CD14-positive monocyte (primary cell): ENCODE measurements around the gene DDX42. TPM values are rescaled to one million over a fixed set of nuclear protein-coding genes. Genes with fewer than 3 reads are reported as not detected.
A peak's percentile ranks its signal among the peaks of the same experiment; 100 is the strongest.

Experiments used
- DNase-seq, 3 donors: peaks; one replicate each; pipeline ENCODE4 v3.0.0-alpha.2; 2011 to 2022
- H2AFZ ChIP-seq: 2 replicates; pipeline ENCODE4 v1.6.0; 2012; ENCODE audit warnings: mild to moderate bottlenecking, low read depth, low read length, inconsistent platforms; ENCODE audit not compliant: insufficient read depth, poor library complexity, severe bottlenecking
- H3K27ac ChIP-seq, 2 donors: 1 replicate in 1 of 2; 2 replicates in 1 of 2; pipeline ENCODE4 v1.5.1; 2012 to 2013; ENCODE audit warnings: low read length in 2 of 2, control low read depth in 1 of 2, inconsistent platforms in 1 of 2, low read depth in 1 of 2, mild to moderate bottlenecking in 1 of 2
- H3K27me3 ChIP-seq, 2 donors: one replicate each; pipeline versions ENCODE4 v1.6.0 to v1.6.1; 2011 to 2013; ENCODE audit warnings: low read length in 2 of 2; ENCODE audit not compliant: control insufficient read depth in 2 of 2, insufficient read depth in 2 of 2
- H3K36me3 ChIP-seq, 2 donors: replicated peaks in 1 of 2; 1 replicate in 1 of 2; 2 replicates in 1 of 2; pipeline versions ENCODE4 v1.5.1 to v1.6.1; 2012 to 2013; ENCODE audit warnings: low read length in 2 of 2, control low read depth in 1 of 2, inconsistent platforms in 1 of 2, mild to moderate bottlenecking in 1 of 2; ENCODE audit not compliant: insufficient read depth in 2 of 2, control insufficient read depth in 1 of 2
- H3K4me1 ChIP-seq, 2 donors: 1 replicate in 1 of 2; 2 replicates in 1 of 2; pipeline versions ENCODE4 v1.5.1 to v1.6.1; 2012 to 2013; ENCODE audit warnings: low read length in 2 of 2, control low read depth in 1 of 2, inconsistent platforms in 1 of 2, mild to moderate bottlenecking in 1 of 2, moderate library complexity in 1 of 2; ENCODE audit not compliant: insufficient read depth in 2 of 2, control insufficient read depth in 1 of 2
- H3K4me2 ChIP-seq: replicated peaks from 2 replicates; pipeline ENCODE3; 2012; ENCODE audit warnings: low read length, moderate library complexity, mild to moderate bottlenecking; ENCODE audit not compliant: poor library complexity, severe bottlenecking; ENCODE audit errors: extremely low read depth
- H3K4me3 ChIP-seq, 3 experiments: fragments of 200-600 bp in 1 of 3; sonication (generic) in 1 of 3; replicated peaks in 1 of 3; 1 replicate in 2 of 3; 2 replicates in 1 of 3; pipeline ENCODE4 v1.5.1; 2011 to 2013; ENCODE audit warnings: low read length in 3 of 3, mild to moderate bottlenecking in 3 of 3, control low read depth in 2 of 3, low read depth in 2 of 3, inconsistent platforms in 1 of 3, moderate library complexity in 1 of 3
- H3K79me2 ChIP-seq: 2 replicates; pipeline ENCODE4 v1.6.0; 2012; ENCODE audit warnings: mild to moderate bottlenecking, control low read depth, inconsistent platforms, low read length, moderate library complexity; ENCODE audit not compliant: insufficient read depth
- H3K9ac ChIP-seq: 2 replicates; pipeline ENCODE4 v1.6.0; 2017; ENCODE audit warnings: low read length, mild to moderate bottlenecking; ENCODE audit not compliant: insufficient read depth, poor library complexity, severe bottlenecking
- H3K9me3 ChIP-seq, 2 donors: replicated peaks in 1 of 2; 1 replicate in 1 of 2; 2 replicates in 1 of 2; pipeline versions ENCODE4 v1.5.1 to v1.6.1; 2012 to 2013; ENCODE audit warnings: low read length in 2 of 2, control low read depth in 1 of 2; ENCODE audit not compliant: control insufficient read depth in 1 of 2, insufficient read depth in 1 of 2
- H4K20me1 ChIP-seq: 2 replicates; pipeline ENCODE4 v1.6.0; 2012; ENCODE audit warnings: mild to moderate bottlenecking, low read length, control low read depth, moderate library complexity; ENCODE audit not compliant: insufficient read depth
- H3K27ac Mint-ChIP-seq, 7 donors: one replicate each; pipeline ENCODE4 v1.8.0; 2020; ENCODE audit warnings: mild to moderate bottlenecking in 7 of 7, mixed read lengths in 7 of 7, moderate library complexity in 6 of 7, inconsistent platforms in 2 of 7
- H3K27me3 Mint-ChIP-seq, 3 donors: one replicate each; pipeline ENCODE4 v1.8.0; 2021 to 2022; ENCODE audit warnings: low read depth in 3 of 3, mild to moderate bottlenecking in 3 of 3, mixed read lengths in 3 of 3, moderate library complexity in 3 of 3, inconsistent platforms in 1 of 3
- H3K36me3 Mint-ChIP-seq, 2 donors: one replicate each; pipeline ENCODE4 v1.8.0; 2020; ENCODE audit warnings: mixed read lengths in 2 of 2, inconsistent platforms in 1 of 2, mild to moderate bottlenecking in 1 of 2
- H3K4me1 Mint-ChIP-seq: one replicate; pipeline ENCODE4 v1.8.0; 2020; ENCODE audit warnings: mild to moderate bottlenecking, mixed read lengths
- H3K4me3 Mint-ChIP-seq, 2 donors: one replicate each; pipeline ENCODE4 v1.8.0; 2020; ENCODE audit warnings: mild to moderate bottlenecking in 2 of 2, mixed read lengths in 2 of 2, moderate library complexity in 1 of 2
- H3K9me3 Mint-ChIP-seq, 7 donors: one replicate each; pipeline ENCODE4 v1.8.0; 2020 to 2022; ENCODE audit warnings: mixed read lengths in 7 of 7, mild to moderate bottlenecking in 6 of 7, moderate library complexity in 6 of 7, inconsistent platforms in 2 of 7
- WGBS: methylation state at CpG from one replicate; pipeline ENCODE4 v1.1.5; 2013; ENCODE audit warnings: missing lambda C conversion rate; ENCODE audit not compliant: insufficient coverage; 5-methylcytosine and 5-hydroxymethylcytosine counted together
- intact Hi-C, 2 donors: fragments of 100-400 bp; cut with micrococcal nuclease; formaldehyde crosslinking; loops; one replicate each; pipeline versions ENCODE4 v1.15.0 to v1.15.1; 2023
- polyA plus RNA-seq, 3 donors: library from polyadenylated mRNA; depleted of rRNA in 1 of 3; unstranded in 2 of 3; stranded (reverse) in 1 of 3; fragments of 300-500 nt in 2 of 3; fragments of >200 nt in 1 of 3; fragmentation: Illumina TruSeq in 2 of 3; gene quantifications; 1 replicate in 2 of 3; 2 replicates in 1 of 3; pipeline ENCODE4 v1.2.3, GENCODE V29; 2012 to 2021
- TF ChIP-seq, protein P1 (sequence below): fragments of 200-600 bp; IDR thresholded peaks from one replicate; pipeline ENCODE4 v1.8.0; 2022; ENCODE audit warnings: antibody characterized with exemption, mild to moderate bottlenecking

The DDX42 gene
- polyA plus RNA-seq, 3 donors: 3.1 to 89.2 (median 5.3) TPM

DNA sequence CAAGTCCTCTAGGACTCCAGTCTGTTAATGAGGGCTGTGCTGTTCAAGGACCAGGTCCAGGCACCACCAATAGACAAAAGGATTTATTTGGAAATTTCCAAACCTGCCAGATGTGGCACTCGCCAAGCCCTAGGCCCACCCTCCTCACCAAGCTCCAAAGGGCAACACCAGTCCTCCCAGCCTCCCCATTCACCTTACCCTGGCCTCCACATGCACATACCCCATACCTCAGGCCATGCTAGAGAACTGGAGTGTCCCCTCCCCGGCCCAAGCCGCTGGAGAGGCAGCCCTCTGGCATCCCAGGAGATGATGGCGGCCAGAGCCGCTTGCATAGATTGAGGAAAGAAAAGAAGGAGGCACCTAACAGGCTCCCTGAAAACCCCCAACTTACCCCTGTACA is 58.0 kb downstream of the DDX42 start:
- no peak overlapping the region for H2AFZ ChIP-seq
- no CpG with 5 or more reads among the region's 5 CpGs for WGBS
- no peak overlapping the region for H3K4me2 ChIP-seq
- TF ChIP-seq, protein P1, sequence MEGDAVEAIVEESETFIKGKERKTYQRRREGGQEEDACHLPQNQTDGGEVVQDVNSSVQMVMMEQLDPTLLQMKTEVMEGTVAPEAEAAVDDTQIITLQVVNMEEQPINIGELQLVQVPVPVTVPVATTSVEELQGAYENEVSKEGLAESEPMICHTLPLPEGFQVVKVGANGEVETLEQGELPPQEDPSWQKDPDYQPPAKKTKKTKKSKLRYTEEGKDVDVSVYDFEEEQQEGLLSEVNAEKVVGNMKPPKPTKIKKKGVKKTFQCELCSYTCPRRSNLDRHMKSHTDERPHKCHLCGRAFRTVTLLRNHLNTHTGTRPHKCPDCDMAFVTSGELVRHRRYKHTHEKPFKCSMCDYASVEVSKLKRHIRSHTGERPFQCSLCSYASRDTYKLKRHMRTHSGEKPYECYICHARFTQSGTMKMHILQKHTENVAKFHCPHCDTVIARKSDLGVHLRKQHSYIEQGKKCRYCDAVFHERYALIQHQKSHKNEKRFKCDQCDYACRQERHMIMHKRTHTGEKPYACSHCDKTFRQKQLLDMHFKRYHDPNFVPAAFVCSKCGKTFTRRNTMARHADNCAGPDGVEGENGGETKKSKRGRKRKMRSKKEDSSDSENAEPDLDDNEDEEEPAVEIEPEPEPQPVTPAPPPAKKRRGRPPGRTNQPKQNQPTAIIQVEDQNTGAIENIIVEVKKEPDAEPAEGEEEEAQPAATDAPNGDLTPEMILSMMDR: no peak
- H3K27ac ChIP-seq: no peak overlapping the region
- no peaks in the 10 kb centered on the region for H3K27me3 ChIP-seq
- H3K9me3 ChIP-seq: no peaks in the 10 kb centered on the region
- peaks cover 69 to 78% of the 10 kb centered on the region in 2 donors for H3K36me3 Mint-ChIP-seq
- peaks cover 71 to 81% of the 10 kb centered on the region in 2 donors for H3K36me3 ChIP-seq
- H3K79me2 ChIP-seq: peaks cover 61% of the 10 kb centered on the region
- H4K20me1 ChIP-seq: peaks cover 78% of the 10 kb centered on the region
- no peak for DNase-seq
- H3K4me3 Mint-ChIP-seq: no peak overlapping the region
- H3K9me3 Mint-ChIP-seq: no peaks in the 10 kb centered on the region
- no peak overlapping the region for H3K9ac ChIP-seq
- H3K27me3 Mint-ChIP-seq: no peaks in the 10 kb centered on the region
- H3K27ac Mint-ChIP-seq: peak overlapping the region in 3 of 7 donors; percentile 63 to 86 (median 63)
- H3K4me1 ChIP-seq: peaks cover 14 to 23% of the 10 kb centered on the region in 2 donors
- peaks cover 34% of the 10 kb centered on the region for H3K4me1 Mint-ChIP-seq
- intact Hi-C loops: no loop called here
- H3K4me3 ChIP-seq: no peak overlapping the region

DNA sequence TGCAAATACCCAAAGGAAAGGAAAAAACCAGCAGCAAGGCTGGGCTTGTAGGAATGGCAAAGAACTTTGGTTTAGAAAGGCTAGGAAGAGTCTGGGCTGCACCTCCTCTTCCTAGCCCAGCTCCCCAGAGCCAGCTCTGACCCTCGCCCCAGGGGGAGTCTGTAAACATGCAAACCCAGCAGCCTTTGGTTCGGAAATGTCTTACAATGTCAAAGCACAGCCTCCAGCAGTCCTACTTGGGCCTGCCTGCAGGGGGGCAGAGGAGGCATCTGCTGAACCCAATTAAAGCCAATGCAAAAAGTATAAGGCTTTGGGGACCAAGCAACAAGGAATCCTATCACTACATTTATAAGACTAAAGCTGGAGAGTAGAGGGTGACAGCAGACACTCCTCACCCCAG is 58.5 kb downstream of the DDX42 start:
- Histone ChIP-seq H3K4me1 (peaks cover 14 to 23% of the 10 kb centered on the region in 2 donors), H3K9me3 (no peaks in the 10 kb centered on the region), H3K4me3 (no peak overlapping the region), H3K9ac (no peak overlapping the region), H3K4me2 (no peak overlapping the region), H4K20me1 (peaks cover 83% of the 10 kb centered on the region), H2AFZ (no peak overlapping the region), H3K79me2 (peaks cover 65% of the 10 kb centered on the region), H3K36me3 (peaks cover 76 to 86% of the 10 kb centered on the region in 2 donors), H3K27ac (no peak overlapping the region), H3K27me3 (no peaks in the 10 kb centered on the region)
- Mint-ChIP-seq H3K27ac (peak overlapping the region in 3 of 7 donors; percentile 63 to 86 (median 63)), H3K9me3 (no peaks in the 10 kb centered on the region), H3K36me3 (peaks cover 72 to 82% of the 10 kb centered on the region in 2 donors), H3K27me3 (no peaks in the 10 kb centered on the region), H3K4me3 (no peak overlapping the region), H3K4me1 (peaks cover 34% of the 10 kb centered on the region)
- TF ChIP-seq, protein P1: no peak
- 94% methylated on average over 2 of the region's 2 CpGs for WGBS
- no peak for DNase-seq
- intact Hi-C loops: no loop called here
